IgD-negative memory B cell (primary cell): ENCODE results near the gene CBFA2T3. TPM values are rescaled to one million over a fixed set of nuclear protein-coding genes. Genes with fewer than 3 reads are reported as not detected.
A peak's percentile ranks its signal among the peaks of the same experiment; 100 is the strongest.

Experiments used
- H3K27ac Mint-ChIP-seq, 3 donors: one replicate each; pipeline ENCODE4 v1.8.0; 2020 to 2022; ENCODE audit warnings: mild to moderate bottlenecking in 3 of 3, mixed read lengths in 3 of 3, moderate library complexity in 1 of 3
- H3K27me3 Mint-ChIP-seq: one replicate; pipeline ENCODE4 v1.8.0; 2021; ENCODE audit warnings: mixed read lengths
- H3K36me3 Mint-ChIP-seq: one replicate; pipeline ENCODE4 v1.8.0; 2020; ENCODE audit warnings: mild to moderate bottlenecking, mixed read lengths
- H3K4me1 Mint-ChIP-seq, 3 donors: one replicate each; pipeline ENCODE4 v1.8.0; 2020 to 2022; ENCODE audit warnings: mixed read lengths in 3 of 3, mild to moderate bottlenecking in 1 of 3
- H3K4me3 Mint-ChIP-seq, 4 donors: one replicate each; pipeline ENCODE4 v1.8.0; 2020 to 2022; ENCODE audit warnings: mild to moderate bottlenecking in 4 of 4, mixed read lengths in 4 of 4, moderate library complexity in 3 of 4
- H3K9me3 Mint-ChIP-seq, 3 donors: one replicate each; pipeline ENCODE4 v1.8.0; 2020 to 2021; ENCODE audit warnings: mixed read lengths in 3 of 3, mild to moderate bottlenecking in 1 of 3
- polyA plus RNA-seq: library from polyadenylated mRNA; unstranded; fragments of 300-500 nt; fragmentation: Illumina TruSeq; gene quantifications from one replicate; pipeline ENCODE4 v1.2.3, GENCODE V29; 2021

Gene CBFA2T3
- polyA plus RNA-seq, 1 donor from 2014 or later, result 38.8 TPM

- peaks cover 1% of the 10 kb centered on the region for H3K36me3 Mint-ChIP-seq
Measured at GRCh38 chr16:88872650-88873331, 104.2 kb downstream of the CBFA2T3 start.

GRCh38 chr16:88871730-88872416 is 105.1 kb downstream of the CBFA2T3 start:
- no peak overlapping the region for H3K4me3 Mint-ChIP-seq
- H3K36me3 Mint-ChIP-seq, result peaks cover 1% of the 10 kb centered on the region
- H3K27me3 Mint-ChIP-seq, result peaks cover 12% of the 10 kb centered on the region
- H3K9me3 Mint-ChIP-seq, result no peaks in the 10 kb centered on the region
- H3K4me1 Mint-ChIP-seq, result peaks cover 8 to 11% (median 9%) of the 10 kb centered on the region in 3 donors
- H3K27ac Mint-ChIP-seq, result no peak overlapping the region

More at GRCh38 chr16:88872650-88873331, 104.2 kb downstream of the CBFA2T3 start:
- Mint-ChIP-seq H3K9me3 (no peaks in the 10 kb centered on the region), H3K27me3 (peaks cover 12% of the 10 kb centered on the region), H3K4me1 (peaks cover 8 to 11% (median 9%) of the 10 kb centered on the region in 3 donors), H3K27ac (peak overlapping the region in 1 of 3 donors; percentile 25), H3K4me3 (no peak overlapping the region)

GRCh38 chr16:88871349-88871702 is 105.7 kb downstream of the CBFA2T3 start:
- Mint-ChIP-seq H3K4me3 (peak overlapping the region; percentile 21 to 82 (median 59)), H3K4me1 (peaks cover 8 to 11% (median 9%) of the 10 kb centered on the region in 3 donors), H3K27ac (peak overlapping the region in 2 of 3 donors; percentile 38 to 82), H3K36me3 (peaks cover 1% of the 10 kb centered on the region), H3K9me3 (no peaks in the 10 kb centered on the region), H3K27me3 (peaks cover 12% of the 10 kb centered on the region)

GRCh38 chr16:88870608-88871348 is 106.2 kb downstream of the CBFA2T3 start:
- no peaks in the 10 kb centered on the region for H3K9me3 Mint-ChIP-seq
- H3K36me3 Mint-ChIP-seq, result peaks cover 1% of the 10 kb centered on the region
- peaks cover 8 to 11% (median 9%) of the 10 kb centered on the region in 3 donors for H3K4me1 Mint-ChIP-seq
- H3K4me3 Mint-ChIP-seq, result peak overlapping the region; percentile 36 to 82 (median 64)
- H3K27ac Mint-ChIP-seq, result peak overlapping the region; percentile 38 to 82 (median 67)
- H3K27me3 Mint-ChIP-seq, result peaks cover 12% of the 10 kb centered on the region

GRCh38 chr16:88869673-88869980 is 107.4 kb downstream of the CBFA2T3 start:
- no peaks in the 10 kb centered on the region for H3K9me3 Mint-ChIP-seq
- peaks cover 1% of the 10 kb centered on the region for H3K36me3 Mint-ChIP-seq
- peaks cover 12% of the 10 kb centered on the region for H3K27me3 Mint-ChIP-seq
- peak overlapping the region in 2 of 4 donors; percentile 30 to 32 for H3K4me3 Mint-ChIP-seq
- H3K4me1 Mint-ChIP-seq, result peaks cover 8 to 9% (median 8%) of the 10 kb centered on the region in 3 donors
- peak overlapping the region in 2 of 3 donors; percentile 38 to 76 for H3K27ac Mint-ChIP-seq

GRCh38 chr16:88868974-88869672 is 107.9 kb downstream of the CBFA2T3 start:
- Mint-ChIP-seq H3K36me3 (peaks cover 1% of the 10 kb centered on the region), H3K4me3 (no peak overlapping the region), H3K9me3 (no peaks in the 10 kb centered on the region), H3K27ac (peak overlapping the region in 1 of 3 donors; percentile 45), H3K27me3 (peaks cover 12% of the 10 kb centered on the region), H3K4me1 (peaks cover 8 to 9% (median 8%) of the 10 kb centered on the region in 3 donors)

GRCh38 chr16:88867581-88868246 is 109.3 kb downstream of the CBFA2T3 start:
- Mint-ChIP-seq H3K27ac (peak overlapping the region; percentile 45 to 69 (median 63)), H3K4me1 (peaks cover 8 to 9% (median 8%) of the 10 kb centered on the region in 3 donors), H3K4me3 (no peak overlapping the region), H3K9me3 (no peaks in the 10 kb centered on the region), H3K27me3 (peaks cover 12% of the 10 kb centered on the region), H3K36me3 (peaks cover 1% of the 10 kb centered on the region)

- Mint-ChIP-seq H3K9me3 (no peaks in the 10 kb centered on the region), H3K4me1 (peaks cover 7 to 8% (median 7%) of the 10 kb centered on the region in 3 donors), H3K27me3 (peaks cover 11% of the 10 kb centered on the region), H3K27ac (peak within 1 kb of the TSS in 2 of 3 donors; percentile 25 to 69), H3K36me3 (peaks cover 1% of the 10 kb centered on the region), H3K4me3 (peak within 1 kb of the TSS in 1 of 4 donors; percentile 76)
Measured at GRCh38 chr16:88866151-88866920, 110.7 kb downstream of the CBFA2T3 start, which contains the start of gene PABPN1L. PABPN1L (minus strand) TSS chr16:88866660; CDS start chr16:88866606, 54 bp downstream.

- no peaks in the 10 kb centered on the region for H3K9me3 Mint-ChIP-seq
- peaks cover 3% of the 10 kb centered on the region in 3 donors for H3K4me1 Mint-ChIP-seq
- H3K4me3 Mint-ChIP-seq, result no peak overlapping the region
- peaks cover 7% of the 10 kb centered on the region for H3K27me3 Mint-ChIP-seq
- peak overlapping the region in 1 of 3 donors; percentile 18 for H3K27ac Mint-ChIP-seq
- H3K36me3 Mint-ChIP-seq, result no peaks in the 10 kb centered on the region
Measured at GRCh38 chr16:88865742-88866141, 111.3 kb downstream of the CBFA2T3 start.

- Mint-ChIP-seq H3K27me3 (peaks cover 3% of the 10 kb centered on the region), H3K4me3 (no peak overlapping the region), H3K36me3 (no peaks in the 10 kb centered on the region), H3K4me1 (no peaks in the 10 kb centered on the region), H3K9me3 (no peaks in the 10 kb centered on the region), H3K27ac (peak overlapping the region in 2 of 3 donors; percentile 18 to 31)
Measured at GRCh38 chr16:88865310-88865709, 111.7 kb downstream of the CBFA2T3 start.

GRCh38 chr16:88864521-88864920 is 112.5 kb downstream of the CBFA2T3 start:
- H3K4me1 Mint-ChIP-seq, result peaks cover 0 to 3% (median 2%) of the 10 kb centered on the region in 3 donors
- H3K4me3 Mint-ChIP-seq, result no peak overlapping the region
- H3K27ac Mint-ChIP-seq, result no peak overlapping the region
- no peaks in the 10 kb centered on the region for H3K9me3 Mint-ChIP-seq
- H3K36me3 Mint-ChIP-seq, result no peaks in the 10 kb centered on the region
- H3K27me3 Mint-ChIP-seq, result peaks cover 3% of the 10 kb centered on the region

- peaks cover 0 to 4% (median 3%) of the 10 kb centered on the region in 3 donors for H3K4me1 Mint-ChIP-seq
- H3K4me3 Mint-ChIP-seq, result no peak overlapping the region
- peaks cover 2% of the 10 kb centered on the region for H3K27me3 Mint-ChIP-seq
- no peaks in the 10 kb centered on the region for H3K9me3 Mint-ChIP-seq
- no peaks in the 10 kb centered on the region for H3K36me3 Mint-ChIP-seq
- H3K27ac Mint-ChIP-seq, result no peak overlapping the region
Measured at GRCh38 chr16:88864099-88864498, 112.9 kb downstream of the CBFA2T3 start.

GRCh38 chr16:88863426-88863825 is 113.6 kb downstream of the CBFA2T3 start:
- Mint-ChIP-seq H3K27ac (no peak overlapping the region), H3K9me3 (no peaks in the 10 kb centered on the region), H3K4me1 (peaks cover 0 to 7% (median 6%) of the 10 kb centered on the region in 3 donors), H3K36me3 (no peaks in the 10 kb centered on the region), H3K4me3 (no peak overlapping the region), H3K27me3 (no peaks in the 10 kb centered on the region)
